Measurements from ENCODE around the gene MUCL1. TPM values are rescaled to one million over a fixed set of nuclear protein-coding genes. Genes with fewer than 3 reads are reported as not detected.
"Not testable (repeated sequence)": the region's sequence is repeated elsewhere in the genome, so short reads cannot be mapped to it uniquely, and the experiment has no call there.

The MUCL1 gene
- total and polyA plus RNA-seq, 2 of the 8 experiments (the other 6 are each of a cell fraction or from before 2014, with no cell fraction given), result not detected

GRCh38 chr12:54882597-54882996, 28.3 kb downstream of the MUCL1 start:
- H4K8ac ChIP-seq (ENCODE audit: extremely low read depth, insufficient read depth, low read length); H2AK5ac ChIP-seq (ENCODE audit: low read depth, low read length); H4K5ac ChIP-seq (ENCODE audit: insufficient read length, low read depth, low read length); H3K27ac ChIP-seq (ENCODE audit: low read depth, low read length); H2AFZ ChIP-seq (ENCODE audit: low read length); H3K9me3 ChIP-seq (ENCODE audit: insufficient read depth in 2 of 2, low read depth in 1 of 2, low read length in 1 of 2); H2BK120ac ChIP-seq (replicated peaks; ENCODE audit: low read depth, low read length); H3K79me1 ChIP-seq (ENCODE audit: low read depth, low read length); H3K56ac ChIP-seq (replicated peaks; ENCODE audit: insufficient read length, low read depth, low read length); H3K79me2 ChIP-seq (ENCODE audit: control insufficient read depth in 1 of 2, insufficient read depth in 2 of 2, low read length in 2 of 2); H2BK20ac ChIP-seq (ENCODE audit: low read length); H3K18ac ChIP-seq (ENCODE audit: extremely low read depth, low read length); H3K4me3 ChIP-seq (ENCODE audit: extremely low read depth in 1 of 4, insufficient read depth in 2 of 4, low read depth in 3 of 4, low read length in 4 of 4); H3K4me2 ChIP-seq (ENCODE audit: insufficient read depth in 1 of 2, low read depth in 2 of 2, low read length in 2 of 2); H3K14ac ChIP-seq (ENCODE audit: insufficient read length); H3K23me2 ChIP-seq (ENCODE audit: low read depth, low read length); H2BK5ac ChIP-seq (ENCODE audit: low read depth, low read length); H4K91ac ChIP-seq (replicated peaks; ENCODE audit: insufficient read length, low read length); H3K4ac ChIP-seq (replicated peaks; ENCODE audit: insufficient read length, low read depth, low read length); H2BK12ac ChIP-seq (ENCODE audit: low read depth, low read length); POLR2A ChIA-PET (ENCODE audit: partially characterized antibody); H2BK15ac ChIP-seq (ENCODE audit: low read length); H3K9ac ChIP-seq (replicated peaks in 1 of 4; ENCODE audit: extremely low read depth in 1 of 4, low read depth in 3 of 4, low read length in 3 of 4); H3K23ac ChIP-seq (ENCODE audit: insufficient read length); H4K20me1 ChIP-seq (replicated peaks in 1 of 2; ENCODE audit: control insufficient read depth in 1 of 2, insufficient read depth in 2 of 2, low read length in 2 of 2); H3K4me1 ChIP-seq (replicated peaks in 1 of 4; ENCODE audit: control insufficient read depth in 3 of 4, insufficient read depth in 4 of 4, low read length in 3 of 4); DNase-seq (ENCODE audit: low read depth in 1 of 2, low spot score in 2 of 2); FAIRE-seq; H3K36me3 ChIP-seq (ENCODE audit: control insufficient read depth in 2 of 4, insufficient read depth in 4 of 4, low read length in 3 of 4); H3K27me3 ChIP-seq (replicated peaks in 1 of 4; ENCODE audit: control insufficient read depth in 3 of 4, extremely low read depth in 1 of 4, insufficient read depth in 3 of 4, low read length in 3 of 4): not testable (repeated sequence)
- CTCF ChIA-PET (ENCODE audit: partially characterized antibody), result interaction anchor here (0.6 to 0.9 kb wide), 4 partner anchors 44 to 360 kb away, joined by 3 read pairs; no protein-coding TSS in a partner anchor
- no CpG with 5 or more reads among the region's 1 CpG for WGBS, 2 experiments (ENCODE audit: extremely low coverage in 1 of 2, insufficient coverage in 1 of 2, insufficient read length in 1 of 2, insufficient replicate concordance in 2 of 2, low coverage in 1 of 2, low lambda C conversion rate in 2 of 2, missing lambda C conversion rate in 1 of 2)
